GM10266 (cell line): ENCODE measurements around the gene AP1G1.

ENCODE experiments used
- DNase-seq: peaks from one replicate; pipeline ENCODE4 v3.0.0; 2012; ENCODE audit errors: extremely low spot score
- TF ChIP-seq, protein P1 (sequence below): IDR thresholded peaks from 2 replicates; pipeline ENCODE4 v1.5.1; 2012; ENCODE audit warnings: mild to moderate bottlenecking, low read depth; ENCODE audit not compliant: control insufficient read depth, insufficient read depth; ENCODE audit errors: missing control alignments

The AP1G1 gene

DNA sequence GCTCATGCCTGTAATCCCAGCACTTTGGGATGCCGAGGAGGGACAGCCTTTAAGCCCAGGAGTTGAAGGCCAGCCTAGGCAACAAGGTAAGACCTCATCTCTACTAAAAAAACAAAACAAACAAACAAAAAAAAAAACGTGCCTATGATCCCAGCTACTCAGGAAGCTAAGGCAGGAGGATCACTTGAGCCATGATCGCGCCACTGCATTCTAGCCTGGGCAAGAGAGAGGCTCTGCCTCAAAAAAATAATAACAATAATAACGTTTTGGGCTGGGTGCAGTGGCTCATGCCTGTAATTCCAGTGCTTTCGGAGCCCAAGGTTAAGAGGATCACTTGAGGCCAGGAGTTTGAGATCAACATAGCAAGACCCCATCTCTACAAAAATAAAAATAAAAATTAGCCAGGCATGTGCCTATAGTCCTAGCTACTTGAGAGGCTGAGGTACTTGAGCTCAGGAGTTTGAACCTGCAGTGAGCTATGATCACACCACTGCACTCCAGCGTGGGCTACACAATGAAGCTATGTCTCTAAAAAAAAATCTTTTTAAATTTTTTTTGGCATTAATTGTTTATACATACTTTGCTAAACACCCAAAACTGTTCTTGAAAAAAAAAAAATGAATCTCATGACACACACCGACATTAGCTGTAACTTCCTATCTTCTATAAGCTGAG, 87.4 kb downstream of the AP1G1 start:
- no peak for DNase-seq
- TF ChIP-seq, protein P1, sequence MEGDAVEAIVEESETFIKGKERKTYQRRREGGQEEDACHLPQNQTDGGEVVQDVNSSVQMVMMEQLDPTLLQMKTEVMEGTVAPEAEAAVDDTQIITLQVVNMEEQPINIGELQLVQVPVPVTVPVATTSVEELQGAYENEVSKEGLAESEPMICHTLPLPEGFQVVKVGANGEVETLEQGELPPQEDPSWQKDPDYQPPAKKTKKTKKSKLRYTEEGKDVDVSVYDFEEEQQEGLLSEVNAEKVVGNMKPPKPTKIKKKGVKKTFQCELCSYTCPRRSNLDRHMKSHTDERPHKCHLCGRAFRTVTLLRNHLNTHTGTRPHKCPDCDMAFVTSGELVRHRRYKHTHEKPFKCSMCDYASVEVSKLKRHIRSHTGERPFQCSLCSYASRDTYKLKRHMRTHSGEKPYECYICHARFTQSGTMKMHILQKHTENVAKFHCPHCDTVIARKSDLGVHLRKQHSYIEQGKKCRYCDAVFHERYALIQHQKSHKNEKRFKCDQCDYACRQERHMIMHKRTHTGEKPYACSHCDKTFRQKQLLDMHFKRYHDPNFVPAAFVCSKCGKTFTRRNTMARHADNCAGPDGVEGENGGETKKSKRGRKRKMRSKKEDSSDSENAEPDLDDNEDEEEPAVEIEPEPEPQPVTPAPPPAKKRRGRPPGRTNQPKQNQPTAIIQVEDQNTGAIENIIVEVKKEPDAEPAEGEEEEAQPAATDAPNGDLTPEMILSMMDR = no peak

DNA sequence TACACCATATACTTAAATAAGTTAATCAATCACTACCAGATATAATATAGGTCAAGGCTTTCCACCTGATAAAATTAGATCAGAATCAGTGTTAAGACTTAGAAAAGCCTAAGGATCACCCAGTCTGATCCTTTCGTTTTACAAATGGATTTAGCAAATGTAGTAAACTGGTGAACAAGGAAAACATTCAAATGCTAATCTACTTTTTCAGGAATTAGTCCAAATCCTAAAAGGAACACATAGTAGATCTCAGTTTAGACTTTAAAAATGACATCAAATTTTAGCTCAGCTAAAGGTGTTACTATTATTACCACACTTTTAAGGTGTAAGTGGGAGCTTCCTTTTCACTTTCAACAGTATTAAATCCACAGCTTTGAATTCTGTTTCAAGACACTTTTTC, 96.1 kb downstream of the AP1G1 start:
- DNase-seq = no peak
- TF ChIP-seq, protein P1 = no peak

DNA sequence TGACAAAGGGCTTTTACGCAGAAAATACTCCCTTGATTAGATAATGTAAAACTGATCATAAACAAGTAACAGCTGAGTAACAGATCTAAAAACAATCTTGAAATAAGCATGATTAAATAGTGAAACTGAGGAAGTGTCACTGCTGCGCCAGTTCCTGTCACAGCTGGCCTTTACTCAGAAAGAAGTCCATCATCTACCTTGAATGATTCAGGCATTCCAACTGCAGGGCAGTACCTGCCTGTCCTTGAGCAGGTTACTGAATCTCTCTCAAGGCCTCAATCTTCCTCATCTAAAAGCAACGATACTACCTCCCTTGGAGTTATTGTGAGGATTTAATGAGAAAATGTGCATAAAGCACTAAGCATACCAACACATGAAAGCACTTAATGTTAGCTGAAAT, 96.8 kb downstream of the AP1G1 start:
- TF ChIP-seq, protein P1 = no peak

DNA sequence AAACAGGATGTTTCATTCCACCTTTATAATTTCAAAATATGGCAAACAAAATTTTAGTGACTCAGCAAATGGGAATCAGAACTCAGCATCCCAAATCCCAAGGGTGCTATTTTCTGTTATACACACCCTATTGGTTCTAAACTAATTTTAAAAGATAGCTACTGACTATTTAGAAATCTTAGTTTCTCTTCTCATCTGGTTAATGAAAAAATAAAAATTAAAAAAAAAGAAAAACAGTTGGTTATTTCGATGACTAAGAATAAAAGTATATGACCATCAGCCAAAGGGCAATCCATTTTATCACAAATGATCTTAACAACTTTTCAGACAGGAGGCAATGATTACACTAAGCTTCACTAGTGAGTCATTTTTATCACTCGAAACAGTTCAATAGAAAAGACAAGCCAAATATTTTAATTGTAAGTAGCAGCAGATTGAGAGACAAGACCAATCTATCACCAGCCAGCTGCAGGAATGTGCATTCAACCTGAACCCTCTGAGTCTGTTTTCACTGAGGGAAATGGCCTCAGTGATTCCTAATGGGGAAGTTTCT, 99.3 kb downstream of the AP1G1 start:
- no peak for DNase-seq
- TF ChIP-seq, protein P1 = no peak

More for the DNA sequence above, 96.8 kb downstream of the AP1G1 start:
- DNase-seq = no peak

DNA sequence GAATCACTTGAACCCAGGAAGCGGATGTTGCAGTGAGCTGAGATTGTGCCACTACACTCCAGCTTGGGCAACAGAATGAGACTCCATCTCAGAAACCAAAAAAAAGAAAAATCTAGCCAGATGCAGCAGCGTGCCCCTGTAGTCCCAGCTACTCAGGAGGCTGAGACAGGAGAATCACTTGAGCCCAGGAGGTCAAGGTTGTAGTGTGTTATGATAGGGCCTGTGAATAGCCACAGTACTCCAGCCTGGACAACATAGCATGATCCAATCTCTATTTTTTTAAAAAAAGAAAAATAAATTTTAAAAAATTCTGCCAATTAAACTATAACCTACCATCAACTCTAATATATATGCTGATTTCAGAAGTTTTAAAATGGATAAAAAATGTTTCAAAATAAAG, 99.9 kb downstream of the AP1G1 start:
- TF ChIP-seq, protein P1 = no peak
- DNase-seq = no peak

DNA sequence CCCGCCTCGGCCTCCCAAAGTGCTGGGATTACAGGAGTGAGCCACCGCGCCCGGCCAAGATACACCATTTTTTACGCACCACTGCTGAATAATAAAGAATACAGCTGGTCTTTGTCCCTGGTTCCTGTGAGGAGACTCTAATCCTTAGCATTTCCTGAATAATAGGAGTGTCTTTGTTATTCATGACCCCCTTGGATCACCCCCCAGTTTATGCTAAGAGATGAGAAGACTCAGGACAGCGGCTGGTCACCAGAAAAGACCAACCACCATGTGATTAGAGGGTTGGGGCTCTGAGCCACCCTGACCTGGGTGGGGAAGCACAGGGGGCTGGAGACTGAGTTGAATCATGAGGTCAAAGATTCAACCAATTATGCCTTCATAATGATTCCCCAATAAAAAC, 101.4 kb downstream of the AP1G1 start:
- no peak for DNase-seq
- TF ChIP-seq, protein P1 = no peak

DNA sequence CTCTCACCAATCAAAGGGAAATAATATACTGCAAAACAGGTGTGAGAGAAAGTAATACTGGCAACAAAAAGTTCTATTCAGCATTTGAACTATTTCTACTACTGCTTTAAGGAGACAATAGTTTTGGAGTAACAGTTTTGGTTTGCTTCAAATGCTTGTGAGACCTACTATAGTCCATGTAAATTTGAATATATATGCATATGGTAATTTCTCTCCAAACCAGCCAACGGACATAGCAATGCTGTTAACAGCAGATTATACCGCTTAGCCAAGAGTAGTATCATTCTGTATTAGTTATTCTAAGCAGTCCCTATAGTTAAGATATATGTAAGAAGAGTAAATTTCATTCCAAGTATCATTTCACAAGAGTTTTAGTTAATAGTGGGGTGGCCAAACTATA, 102.6 kb downstream of the AP1G1 start:
- TF ChIP-seq, protein P1 = no peak
- DNase-seq = no peak
